GM12878 (cell line): Measurements from ENCODE around the gene EIF2S2. TPM values are rescaled to one million over a fixed set of nuclear protein-coding genes. Genes with fewer than 3 reads are reported as not detected.

Experiments
- ATAC-seq: fragments of 200-7000 bp; cut with Tn5 transposase; 3 replicates; pipeline ENCODE4 v1.9.1; 2020; ENCODE audit warnings: mild to moderate bottlenecking, moderate library complexity
- BruUV-seq: library from RNA; stranded (reverse); fragments of 400-500 nt; replicated peaks from 2 replicates; lab custom pipeline; 2021; lab: Mats Ljungman, UMichigan
- CTCF ChIA-PET: fragments of 300-600 bp; sonication (Branson Sonifier 250); formaldehyde crosslinking; extraction: SDS; loops from one replicate; lab custom pipeline; 2021; ENCODE audit warnings: inconsistent platforms; lab: Yijun Ruan, JAX
- POLR2A ChIA-PET: fragments of 350-600 bp; formaldehyde crosslinking; extraction: SDS; loops from one replicate; lab custom pipeline; 2021; ENCODE audit warnings: inconsistent platforms; lab: Charles Lee
- RAD21 ChIA-PET: fragments of 300-600 bp; sonication (Branson Sonifier 250); formaldehyde crosslinking; loops from one replicate; lab custom pipeline; 2023; ENCODE audit warnings: antibody characterized with exemption; ENCODE audit not compliant: unreplicated experiment; lab: Charles Lee
- SMC1A ChIA-PET: fragments of 300-600 bp; sonication (Branson Sonifier 250); formaldehyde crosslinking; loops from one replicate; lab custom pipeline; 2023; ENCODE audit not compliant: unreplicated experiment, uncharacterized antibody; lab: Charles Lee
- DNase-seq: peaks from one replicate; pipeline ENCODE4 v3.0.0-alpha.2; 2011; ENCODE audit warnings: low read depth, low spot score
- FAIRE-seq: peaks from 3 replicates; lab custom pipeline; 2011; peaks lifted over from hg19 to GRCh38; lab: Jason Lieb, UNC
- H2AFZ ChIP-seq: 2 replicates; pipeline ENCODE4 v1.6.0; 2011; ENCODE audit warnings: low read depth, low read length, control low read depth; ENCODE audit not compliant: control insufficient read depth
- H3K27ac ChIP-seq: 2 replicates; pipeline ENCODE4 v1.5.1; 2011; ENCODE audit warnings: control low read depth; ENCODE audit not compliant: control insufficient read depth, insufficient read depth
- H3K27me3 ChIP-seq, 2 experiments: replicated peaks in 1 of 2; 2 replicates each; pipeline versions ENCODE4 v1.6.0 to v1.6.1; 2011; ENCODE audit warnings: low read length in 1 of 2; ENCODE audit not compliant: control insufficient read depth in 2 of 2, insufficient read depth in 2 of 2
- H3K36me3 ChIP-seq, 2 experiments: 2 replicates each; pipeline ENCODE4 v1.5.1; 2011; ENCODE audit warnings: low read length in 1 of 2; ENCODE audit not compliant: control insufficient read depth in 2 of 2, insufficient read depth in 2 of 2
- H3K4me1 ChIP-seq: 2 replicates; pipeline ENCODE4 v1.6.1; 2011; ENCODE audit warnings: mild to moderate bottlenecking, low read length, moderate library complexity, mixed read lengths; ENCODE audit not compliant: control insufficient read depth, insufficient read depth
- H3K4me2 ChIP-seq: 2 replicates; pipeline ENCODE4 v1.6.0; 2011; ENCODE audit warnings: control low read depth; ENCODE audit not compliant: control insufficient read depth, insufficient read depth
- H3K4me3 ChIP-seq: fragments of 200-600 bp; sonication (generic); 2 replicates; pipeline ENCODE4 v1.5.1; 2016
- H3K79me2 ChIP-seq: 2 replicates; pipeline ENCODE4 v1.6.0; 2011; ENCODE audit warnings: low read length; ENCODE audit not compliant: control insufficient read depth, insufficient read depth
- H3K9ac ChIP-seq: 2 replicates; pipeline ENCODE4 v1.8.0; 2011; ENCODE audit warnings: low read length, control low read depth, mixed read lengths; ENCODE audit not compliant: control insufficient read depth, insufficient read depth
- H3K9me3 ChIP-seq: replicated peaks from 3 replicates; pipeline ENCODE4 v1.5.1; 2011; ENCODE audit warnings: mild to moderate bottlenecking, low read length; ENCODE audit not compliant: control insufficient read depth, insufficient read depth
- H4K20me1 ChIP-seq: 2 replicates; pipeline ENCODE4 v1.6.0; 2011; ENCODE audit not compliant: control insufficient read depth, insufficient read depth
- FOXM1 ChIP-seq: IDR thresholded peaks from 2 replicates; pipeline ENCODE4 v1.6.1; 2012; ENCODE audit warnings: low read depth, mild to moderate bottlenecking, inconsistent platforms, low read length, moderate library complexity
- JUND ChIP-seq: IDR thresholded peaks from 2 replicates; pipeline ENCODE4 v1.6.1; 2012; ENCODE audit warnings: low read depth, mild to moderate bottlenecking, low read length, improper control_type of control experiment, moderate library complexity
- LARP7 ChIP-seq: fragments of 450-650 bp; IDR thresholded peaks from 2 replicates; pipeline ENCODE4 v1.6.1; 2017; ENCODE audit warnings: mild to moderate bottlenecking
- MYB ChIP-seq: fragments of 150-350 bp; IDR thresholded peaks from 2 replicates; pipeline ENCODE4 v1.6.1; 2014; ENCODE audit warnings: mild to moderate bottlenecking, low read depth, low read length, borderline replicate concordance
- NFYA ChIP-seq: IDR thresholded peaks from 2 replicates; pipeline ENCODE4 v1.6.1; 2011; ENCODE audit warnings: low read depth, mild to moderate bottlenecking, low read length, improper control_type of control experiment, borderline replicate concordance
- RAD21 ChIP-seq: IDR thresholded peaks from 2 replicates; pipeline ENCODE4 v1.6.1; 2011; ENCODE audit warnings: mild to moderate bottlenecking, low read depth, low read length, moderate library complexity; ENCODE audit not compliant: insufficient read depth
- RAD51 ChIP-seq: fragments of 450-650 bp; IDR thresholded peaks from 2 replicates; pipeline ENCODE4 v1.6.1; 2016; ENCODE audit warnings: moderate library complexity, mild to moderate bottlenecking, inconsistent platforms
- SMAD5 ChIP-seq: IDR thresholded peaks from 2 replicates; pipeline ENCODE4 v1.6.1; 2016; ENCODE audit warnings: antibody characterized with exemption, low read depth
- SREBF2 ChIP-seq: IDR thresholded peaks from 2 replicates; pipeline ENCODE4 v1.6.1; 2012; ENCODE audit warnings: mild to moderate bottlenecking, low read length
- SUZ12 ChIP-seq: fragments of 200-600 bp; sonication (generic); IDR thresholded peaks from one replicate; pipeline ENCODE4 v1.6.1; 2018; ENCODE audit warnings: antibody characterized with exemption, mild to moderate bottlenecking; ENCODE audit not compliant: unreplicated experiment
- TAF1 ChIP-seq: IDR thresholded peaks from 2 replicates; pipeline ENCODE4 v1.6.1; 2011; ENCODE audit warnings: mild to moderate bottlenecking, low read depth, low read length, borderline replicate concordance
- TBL1XR1 ChIP-seq: IDR thresholded peaks from 2 replicates; pipeline ENCODE4 v1.6.1; 2012; ENCODE audit warnings: low read depth, low read length, improper control_type of control experiment
- TCF7 ChIP-seq: IDR thresholded peaks from 2 replicates; pipeline ENCODE4 v1.6.1; 2014; ENCODE audit warnings: antibody characterized with exemption, borderline replicate concordance
- ZBTB33 ChIP-seq: fragments of 450-650 bp; IDR thresholded peaks from 2 replicates; pipeline ENCODE4 v1.6.1; 2017; ENCODE audit warnings: mild to moderate bottlenecking
- ZBTB4 ChIP-seq: fragments of 450-650 bp; formaldehyde crosslinking; IDR thresholded peaks from 2 replicates; pipeline ENCODE4 v1.4.0; 2022; ENCODE audit warnings: mild to moderate bottlenecking, moderate library complexity
- ZNF217 ChIP-seq: fragments of 450-650 bp; IDR thresholded peaks from 2 replicates; pipeline ENCODE4 v1.6.1; 2017; ENCODE audit warnings: antibody characterized with exemption, mild to moderate bottlenecking
- ZSCAN29 ChIP-seq: fragments of 450-650 bp; IDR thresholded peaks from 2 replicates; pipeline ENCODE4 v1.6.1; 2017; ENCODE audit warnings: mild to moderate bottlenecking, moderate library complexity
- WGBS: methylation state at CpG from one replicate; pipeline ENCODE4 v1.1.6; 2016; ENCODE audit warnings: low lambda C conversion rate; ENCODE audit not compliant: insufficient replicate concordance, insufficient coverage; ENCODE audit errors: missing lambda C conversion rate; 5-methylcytosine and 5-hydroxymethylcytosine counted together
- in situ Hi-C: fragments of 300-500 bp; cut with MboI; formaldehyde crosslinking; loops from 9 replicates; pipeline ENCODE4 v1.14.3; 2018; ENCODE audit warnings: mixed read lengths
- intact Hi-C: fragments of 100-400 bp; cut with micrococcal nuclease; formaldehyde crosslinking; loops from one replicate; pipeline ENCODE4 v1.14.2; 2022; ENCODE audit not compliant: unreplicated experiment
- polyA plus RNA-seq, 11 experiments: library from polyadenylated mRNA; depleted of rRNA in 4 of 11; unstranded in 6 of 11; stranded (reverse) in 5 of 11; fragments of >200 nt; fragmentation: Nextera tagmentation in 4 of 11; fragmentation: Illumina TruSeq in 1 of 11; extraction: Ambion mirVana in 4 of 11; extraction: Trizol in 1 of 11; gene quantifications; 1 replicate in 1 of 11; 2 replicates in 10 of 11; pipeline versions ENCODE4 v1.2.1 to v1.2.3, GENCODE V29; 2011 to 2016; ENCODE audit warnings: inconsistent platforms in 2 of 11, missing spikeins in 2 of 11, low read depth in 1 of 11
- total RNA-seq, 4 experiments: library from RNA; depleted of rRNA in 3 of 4; stranded (reverse); fragments of >200 nt in 3 of 4; fragmentation: Illumina TruSeq in 1 of 4; extraction: Trizol in 1 of 4; gene quantifications; 2 replicates each; pipeline versions ENCODE4 v1.2.1 to v1.2.3, GENCODE V29; 2013 to 2021

Gene EIF2S2
- total and polyA plus RNA-seq, 10 of the 15 experiments (the other 5 are each of a cell fraction or from before 2014, with no cell fraction given): 60.2 to 153 (median 84.3) TPM

- no TSS peak for BruUV-seq
- Histone ChIP-seq H3K4me3 (peak overlapping the region; percentile 84; the same call in 1 of the 2 replicates), H3K79me2 (peaks cover 75% of the 10 kb centered on the region), H3K36me3 (peaks cover 3 to 20% of the 10 kb centered on the region in 2 experiments; a peak in 3 of 4 replicates), H3K4me2 (peak overlapping the region; percentile 92), H3K27me3 (no peaks in the 10 kb centered on the region), H3K4me1 (peaks cover 9% of the 10 kb centered on the region), H3K9ac (no peak overlapping the region; the same call in 1 of the 2 replicates), H3K27ac (no peak overlapping the region), H3K9me3 (no peaks in the 10 kb centered on the region), H4K20me1 (peaks cover 7% of the 10 kb centered on the region), H2AFZ (no peak overlapping the region)
- ChIA-PET CTCF (interaction anchor here (1.0 to 1.7 kb wide), 5 partner anchors 9 to 299 kb away, joined by 3 to 4 read pairs (median 4); no protein-coding TSS in a partner anchor), POLR2A (interaction anchor here (0.7 to 1.6 kb wide), 4 partner anchors 15 to 1160 kb away, joined by 3 to 7 read pairs (median 6); no protein-coding TSS in a partner anchor), RAD21 (no interaction called here), SMC1A (interaction anchor here (0.6 to 2.7 kb wide), 4 partner anchors 16 to 269 kb away, joined by 3 to 10 read pairs (median 4); no protein-coding TSS in a partner anchor)
- 53% methylated on average over 6 of the region's 6 CpGs for WGBS
- DNase-seq (no peak), FAIRE-seq (no peak), ATAC-seq (no peak)
- in situ Hi-C loops (no loop called here), intact Hi-C loops (no loop called here)
- TF ChIP-seq ZBTB4 (CRISPR knock-in tag): no peak
- TF ChIP-seq ZBTB33: no peak
- TF ChIP-seq FOXM1: no peak
- no peak for TF ChIP-seq SMAD5
- TF ChIP-seq RAD51: no peak
- no peak for TF ChIP-seq JUND
- no peak for TF ChIP-seq TBL1XR1
- no peak for TF ChIP-seq ZNF217
- no peak for TF ChIP-seq TAF1
- no peak for TF ChIP-seq LARP7
- TF ChIP-seq SUZ12: no peak
- no peak for TF ChIP-seq MYB
- TF ChIP-seq ZSCAN29: no peak
- no peak for TF ChIP-seq SREBF2
- no peak for TF ChIP-seq RAD21
- TF ChIP-seq NFYA: no peak
- no peak for TF ChIP-seq TCF7
Measured at GRCh38 chr20:34109442-34109841, 2.6 kb downstream of the EIF2S2 start.
